Measurements from ENCODE around the gene FAM81A. TPM values are rescaled to one million over a fixed set of nuclear protein-coding genes. Genes with fewer than 3 reads are reported as not detected.
"Not testable (repeated sequence)": the region's sequence is repeated elsewhere in the genome, so short reads cannot be mapped to it uniquely, and the experiment has no call there.

The FAM81A gene
- total and polyA plus RNA-seq, 9 donors: 0.35 to 5.1 (median 0.85) TPM

GRCh38 chr15:59473226-59473625, 35.2 kb downstream of the FAM81A start:
- Histone ChIP-seq H3K4me3 (no peak overlapping the region), H3K36me3 (no peaks in the 10 kb centered on the region), H3K27me3 (no peaks in the 10 kb centered on the region), H3K9me3 (no peaks in the 10 kb centered on the region), H3K27ac (no peak overlapping the region), H3K4me1 (ENCODE audit: insufficient read depth) (no peaks in the 10 kb centered on the region)
- WGBS, 3 donors: 70 to 78% (median 74%) methylated on average over 5 of the region's 5 CpGs
- DNase-seq: no peak
- TF ChIP-seq EP300 (IDR thresholded peaks at IDR 0.05) (no peak), POLR2A (IDR thresholded peaks at IDR 0.05) (no peak), CTCF (IDR thresholded peaks at IDR 0.05) (no peak)
- intact Hi-C loops (cut with DNase I): no loop called here

- H3K27ac ChIP-seq; H3K4me3 ChIP-seq; H3K9me3 ChIP-seq; DNase-seq; H3K4me1 ChIP-seq (ENCODE audit: insufficient read depth); intact Hi-C loops (cut with DNase I); H3K27me3 ChIP-seq; H3K36me3 ChIP-seq: not testable (repeated sequence)
- WGBS, 3 donors: 89 to 95% (median 91%) methylated on average over 5 of the region's 5 CpGs
Measured at GRCh38 chr15:59475161-59475560, 37.2 kb downstream of the FAM81A start.

GRCh38 chr15:59484399-59484798, 46.4 kb downstream of the FAM81A start:
- 96 to 98% (median 97%) methylated on average over 4 of the region's 4 CpGs for WGBS, 3 donors
- H3K36me3 ChIP-seq: no peaks in the 10 kb centered on the region
- no peaks in the 10 kb centered on the region for H3K9me3 ChIP-seq
- DNase-seq: no peak
- no peak for TF ChIP-seq EP300 (IDR thresholded peaks at IDR 0.05)
- no peak for TF ChIP-seq POLR2A (IDR thresholded peaks at IDR 0.05)
- no peak for TF ChIP-seq CTCF (IDR thresholded peaks at IDR 0.05)
- intact Hi-C loops (cut with DNase I): no loop called here
- H3K27ac ChIP-seq: no peak overlapping the region
- H3K4me3 ChIP-seq: no peak overlapping the region
- H3K27me3 ChIP-seq: no peaks in the 10 kb centered on the region
- no peaks in the 10 kb centered on the region for H3K4me1 ChIP-seq (ENCODE audit: insufficient read depth)

- Histone ChIP-seq H3K36me3 (no peaks in the 10 kb centered on the region), H3K27ac (no peak overlapping the region), H3K9me3 (no peaks in the 10 kb centered on the region), H3K4me3 (no peak overlapping the region), H3K27me3 (no peaks in the 10 kb centered on the region), H3K4me1 (ENCODE audit: insufficient read depth) (no peaks in the 10 kb centered on the region)
- intact Hi-C loops (cut with DNase I): no loop called here
- 87 to 97% (median 96%) methylated on average over 4 of the region's 4 CpGs for WGBS, 3 donors
- no peak for DNase-seq
- TF ChIP-seq POLR2A (IDR thresholded peaks at IDR 0.05) (no peak), CTCF (IDR thresholded peaks at IDR 0.05) (no peak), EP300 (IDR thresholded peaks at IDR 0.05) (no peak)
Measured at GRCh38 chr15:59485036-59485435, 47.0 kb downstream of the FAM81A start.

GRCh38 chr15:59489485-59489884, 51.5 kb downstream of the FAM81A start:
- intact Hi-C loops (cut with DNase I); H3K4me3 ChIP-seq; H3K27ac ChIP-seq; H3K27me3 ChIP-seq; H3K36me3 ChIP-seq; H3K9me3 ChIP-seq; DNase-seq; H3K4me1 ChIP-seq (ENCODE audit: insufficient read depth): not testable (repeated sequence)

- DNase-seq: no peak
- Histone ChIP-seq H3K27me3 (no peaks in the 10 kb centered on the region), H3K4me3 (no peak overlapping the region), H3K4me1 (ENCODE audit: insufficient read depth) (no peaks in the 10 kb centered on the region), H3K27ac (no peak overlapping the region), H3K9me3 (no peaks in the 10 kb centered on the region), H3K36me3 (no peaks in the 10 kb centered on the region)
- no peak for TF ChIP-seq CTCF (IDR thresholded peaks at IDR 0.05)
- TF ChIP-seq POLR2A (IDR thresholded peaks at IDR 0.05): no peak
- TF ChIP-seq EP300 (IDR thresholded peaks at IDR 0.05): no peak
- WGBS, 3 donors: 18 to 33% (median 19%) methylated on average over 5 of the region's 5 CpGs
- intact Hi-C loops (cut with DNase I): loop anchor here in 2 of 4 donors (5.0 kb wide), 2 partner anchors 504 to 519 kb away; partner anchors contain the start of gene RNF111 (in 1 of the 2)
Measured at GRCh38 chr15:59491062-59491461, 53.1 kb downstream of the FAM81A start.

All from ovary (tissue), 9 donors.